K562 (cell line): ENCODE results near the gene RITA1. TPM values are rescaled to one million over a fixed set of nuclear protein-coding genes. Genes with fewer than 3 reads are reported as not detected.

Experiments
- ATAC-seq: fragments of 200-7000 bp; cut with Tn5 transposase; 3 replicates; pipeline ENCODE4 v1.9.1; 2020; ENCODE audit warnings: moderate library complexity
- BruUV-seq: library from RNA; stranded (reverse); fragments of 400-500 nt; replicated peaks from 2 replicates; lab custom pipeline; 2021; lab: Mats Ljungman, UMichigan
- CTCF ChIA-PET: fragments of 300-600 bp; formaldehyde crosslinking; extraction: SDS; loops from one replicate; lab custom pipeline; 2021; ENCODE audit warnings: low intra/inter-chr PET ratio; lab: Yijun Ruan, JAX
- POLR2A ChIA-PET: fragments of 300-600, 350-650 bp; sonication (Branson Sonifier 250); formaldehyde crosslinking; extraction: SDS; loops from one replicate; lab custom pipeline; 2021; ENCODE audit warnings: antibody characterized with exemption, inconsistent platforms; lab: Yijun Ruan, JAX
- DNase-seq, 4 experiments: peaks; one replicate each; pipeline versions ENCODE4 v3.0.0 to v3.0.0-alpha.2; 2011 to 2018; ENCODE audit warnings: low spot score in 3 of 4, mixed read lengths in 3 of 4; ENCODE audit errors: extremely low read depth in 1 of 4
- FAIRE-seq: peaks from 2 replicates; lab custom pipeline; 2011; peaks lifted over from hg19 to GRCh38; lab: Jason Lieb, UNC
- H2AFZ ChIP-seq: 2 replicates; pipeline ENCODE4 v1.6.0; 2011; ENCODE audit warnings: low read depth, low read length, control low read depth, inconsistent platforms
- H3K27ac ChIP-seq: fragments of 200-600 bp; 3 replicates; pipeline ENCODE4 v1.8.0; 2011; ENCODE audit warnings: low read depth, mild to moderate bottlenecking, control low read depth, inconsistent platforms, low read length, moderate library complexity, mixed read lengths; ENCODE audit errors: extremely low read depth
- H3K27me3 ChIP-seq, 2 experiments: fragments of 300-600 bp in 1 of 2; 2 replicates in 1 of 2; 3 replicates in 1 of 2; pipeline versions ENCODE4 v1.6.0 to v1.8.0; 2011; ENCODE audit warnings: inconsistent platforms in 2 of 2, low read length in 2 of 2, mild to moderate bottlenecking in 1 of 2, mixed read lengths in 1 of 2, moderate library complexity in 1 of 2; ENCODE audit not compliant: control insufficient read depth in 2 of 2, insufficient read depth in 2 of 2
- H3K36me3 ChIP-seq: fragments of 300-600 bp; 3 replicates; pipeline ENCODE4 v1.8.0; 2011; ENCODE audit warnings: mild to moderate bottlenecking, low read length, inconsistent platforms; ENCODE audit not compliant: control insufficient read depth, insufficient read depth
- H3K4me1 ChIP-seq, 2 experiments: fragments of 200-600 bp in 1 of 2; replicated peaks in 1 of 2; 2 replicates in 1 of 2; 3 replicates in 1 of 2; pipeline versions ENCODE4 v1.5.1 to v1.8.0; 2011; ENCODE audit warnings: inconsistent platforms in 2 of 2, low read length in 2 of 2, mild to moderate bottlenecking in 1 of 2, mixed read lengths in 1 of 2, moderate library complexity in 1 of 2; ENCODE audit not compliant: control insufficient read depth in 2 of 2, insufficient read depth in 2 of 2
- H3K4me2 ChIP-seq: 2 replicates; pipeline ENCODE4 v1.6.1; 2011; ENCODE audit warnings: low read length, control low read depth, inconsistent platforms, mixed read lengths; ENCODE audit not compliant: insufficient read depth
- H3K4me3 ChIP-seq: fragments of 200-600 bp; sonication (generic), shearing (Covaris generic); 2 replicates; pipeline ENCODE4 v1.5.1; 2016; ENCODE audit warnings: control low read depth, inconsistent platforms
- H3K79me2 ChIP-seq: fragments of 200-600 bp; 3 replicates; pipeline ENCODE4 v1.8.0; 2011; ENCODE audit warnings: low read length, inconsistent platforms; ENCODE audit not compliant: control insufficient read depth, insufficient read depth
- H3K9ac ChIP-seq, 2 experiments: 2 replicates each; pipeline versions ENCODE4 v1.6.0 to v1.6.1; 2011; ENCODE audit warnings: low read depth in 2 of 2, low read length in 2 of 2, control low read depth in 1 of 2, inconsistent platforms in 1 of 2, mild to moderate bottlenecking in 1 of 2, mixed read lengths in 1 of 2; ENCODE audit not compliant: insufficient read depth in 1 of 2
- H3K9me1 ChIP-seq: one replicate; pipeline ENCODE4 v1.6.0; 2011; ENCODE audit warnings: inconsistent platforms, mild to moderate bottlenecking, low read length, moderate library complexity; ENCODE audit not compliant: control insufficient read depth, insufficient read depth
- H3K9me3 ChIP-seq: replicated peaks from 2 replicates; pipeline ENCODE4 v1.5.1; 2011; ENCODE audit warnings: low read depth, low read length, inconsistent platforms; ENCODE audit not compliant: control insufficient read depth, insufficient read depth
- H4K20me1 ChIP-seq: replicated peaks from 2 replicates; pipeline ENCODE4 v1.6.1; 2011; ENCODE audit warnings: low read length, inconsistent platforms, mixed read lengths; ENCODE audit not compliant: control insufficient read depth, insufficient read depth
- CHAMP1 ChIP-seq: fragments of 450-650 bp; IDR thresholded peaks from 2 replicates; pipeline ENCODE4 v1.6.1; 2016; ENCODE audit warnings: mild to moderate bottlenecking
- MAFF ChIP-seq: IDR thresholded peaks from 2 replicates; pipeline ENCODE4 v1.6.1; 2012; ENCODE audit warnings: low read length, improper control_type of control experiment
- NFIX ChIP-seq: fragments of 250-450 bp; sonication (Bioruptor Pico); IDR thresholded peaks from 2 replicates; pipeline ENCODE4 v1.4.0; 2020; ENCODE audit warnings: low read depth, mild to moderate bottlenecking, moderate library complexity
- SNRNP70 ChIP-seq: fragments of 200-400 bp; formaldehyde crosslinking; optimal IDR thresholded peaks from 2 replicates; pipeline ENCODE3; 2017; ENCODE audit warnings: low read depth, low read length
- SUPT5H ChIP-seq: fragments of 450-650 bp; IDR thresholded peaks from 2 replicates; pipeline ENCODE4 v1.6.1; 2016
- TCFL5 ChIP-seq: fragments of 250-450 bp; sonication (Bioruptor Pico); conservative IDR thresholded peaks from 2 replicates; pipeline ENCODE4 v1.6.1; 2021; ENCODE audit warnings: mild to moderate bottlenecking, moderate library complexity, matching md5 sums
- THRB ChIP-seq: fragments of 450-650 bp; formaldehyde crosslinking; conservative IDR thresholded peaks from 2 replicates; pipeline ENCODE4 v1.4.0; 2022; ENCODE audit warnings: mild to moderate bottlenecking, missing genetic modification characterization
- U2AF1 ChIP-seq: fragments of 200-400 bp; formaldehyde crosslinking; optimal IDR thresholded peaks from 2 replicates; pipeline ENCODE3; 2017; ENCODE audit warnings: mild to moderate bottlenecking, low read depth, low read length, moderate library complexity
- WHSC1 ChIP-seq: IDR thresholded peaks from one replicate; pipeline ENCODE4 v1.6.1; 2012; ENCODE audit warnings: low read length, control low read depth, inconsistent platforms
- ZNF551 ChIP-seq: fragments of 250-450 bp; sonication (Bioruptor Pico); IDR thresholded peaks from 2 replicates; pipeline ENCODE4 v1.5.0; 2021; ENCODE audit warnings: mild to moderate bottlenecking, moderate library complexity
- ZNF785 ChIP-seq: fragments of 250-450 bp; sonication (Bioruptor Pico); IDR thresholded peaks from 2 replicates; pipeline ENCODE4 v1.4.0; 2020; ENCODE audit warnings: mild to moderate bottlenecking
- WGBS: fragments of 100-300 bp; shearing (Covaris generic); methylation state at CpG from one replicate; pipeline ENCODE4 v1.1.6; 2016; ENCODE audit warnings: low coverage, mixed read lengths; ENCODE audit not compliant: insufficient coverage; ENCODE audit errors: missing lambda C conversion rate; 5-methylcytosine and 5-hydroxymethylcytosine counted together
- in situ Hi-C: fragments of 300-500 bp; cut with MboI; formaldehyde crosslinking; loops from 4 replicates; pipeline ENCODE4 v1.15.0; 2018; ENCODE audit warnings: inconsistent platforms, mixed read lengths
- intact Hi-C: fragments of 100-400 bp; cut with micrococcal nuclease; formaldehyde crosslinking; loops from 2 replicates; pipeline ENCODE4 v1.14.2; 2022
- polyA plus RNA-seq, 8 experiments: library from polyadenylated mRNA; depleted of rRNA in 4 of 8; stranded (reverse) in 5 of 8; unstranded in 3 of 8; fragments of >200 nt; fragmentation: Nextera tagmentation in 2 of 8; fragmentation: Illumina TruSeq in 1 of 8; extraction: Ambion mirVana in 2 of 8; extraction: Trizol in 1 of 8; gene quantifications; 2 replicates each; pipeline versions ENCODE4 v1.2.1 to v1.2.3, GENCODE V29; 2011 to 2014; ENCODE audit warnings: inconsistent platforms in 1 of 8, missing spikeins in 1 of 8
- total RNA-seq, 7 experiments: library from RNA; depleted of rRNA in 6 of 7; stranded (reverse); fragments of >200 nt in 6 of 7; fragmentation: Illumina TruSeq in 2 of 7; extraction: Trizol in 2 of 7; gene quantifications; 2 replicates each; pipeline versions ENCODE4 v1.2.1 to v1.2.3, GENCODE V29; 2011 to 2021; ENCODE audit warnings: low replicate concordance in 1 of 7
- TF ChIP-seq, protein P1 (sequence below): fragments of 250-450 bp; sonication (Bioruptor Pico); IDR thresholded peaks from 2 replicates; pipeline ENCODE4 v1.4.0; 2020; ENCODE audit warnings: mild to moderate bottlenecking

Gene RITA1
- total and polyA plus RNA-seq, 9 of the 15 experiments (the other 6 are each of a cell fraction or from before 2014, with no cell fraction given) = 2.8 to 40.4 (median 18.0) TPM

DNA sequence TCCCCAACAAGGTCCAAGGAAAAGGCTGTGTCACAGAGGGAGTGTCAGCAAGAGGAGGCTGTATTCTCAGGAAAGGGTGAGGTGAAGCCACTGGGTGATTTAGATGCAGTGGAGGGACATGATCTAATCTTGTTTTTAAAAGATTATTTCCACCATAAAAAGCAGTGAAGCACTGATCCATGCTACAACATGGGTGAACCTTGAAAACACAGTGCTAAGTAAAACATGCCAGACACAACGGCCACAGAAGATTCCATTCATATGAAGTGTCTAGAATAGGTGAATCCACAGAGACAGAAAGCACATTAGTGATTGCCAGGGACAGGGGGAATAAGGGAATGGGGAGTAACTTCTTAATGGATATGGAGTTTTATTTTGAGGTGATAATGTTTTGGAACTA, 12.8 kb downstream of the RITA1 start:
- FAIRE-seq (no peak), DNase-seq (peak in 1 of 4 experiments; percentile 15), ATAC-seq (no peak)
- no TSS peak for BruUV-seq
- Histone ChIP-seq H3K27ac (no peak overlapping the region), H4K20me1 (peaks cover 4% of the 10 kb centered on the region; the same call in 1 of the 2 replicates), H3K4me1 (peaks cover 2 to 15% of the 10 kb centered on the region in 2 experiments; a peak in 3 of 5 replicates), H3K27me3 (no peaks in the 10 kb centered on the region), H3K9me1 (no peaks in the 10 kb centered on the region), H3K4me3 (no peak overlapping the region), H3K4me2 (no peak overlapping the region), H2AFZ (no peak overlapping the region), H3K79me2 (no peaks in the 10 kb centered on the region), H3K9ac (no peak overlapping the region), H3K36me3 (no peaks in the 10 kb centered on the region), H3K9me3 (no peaks in the 10 kb centered on the region)
- 67% methylated on average over 1 of the region's 1 CpG for WGBS
- in situ Hi-C loops (loop anchor here (5.0 to 25.0 kb wide), 3 partner anchors 84 to 447 kb away; partner anchors contain the start of genes SDS and SDSL), intact Hi-C loops (loop anchor here (5.0 kb wide), 2 partner anchors 39 to 89 kb away; no protein-coding TSS in a partner anchor)
- TF ChIP-seq U2AF1 (no peak), SUPT5H (no peak), THRB (no peak), ZNF551 (CRISPR knock-in tag) (no peak), WHSC1 (no peak), ZNF785 (no peak), MAFF (no peak), TCFL5 (CRISPR knock-in tag) (no peak), SNRNP70 (no peak), NFIX (CRISPR knock-in tag) (no peak), CHAMP1 (no peak)
- TF ChIP-seq, protein P1, sequence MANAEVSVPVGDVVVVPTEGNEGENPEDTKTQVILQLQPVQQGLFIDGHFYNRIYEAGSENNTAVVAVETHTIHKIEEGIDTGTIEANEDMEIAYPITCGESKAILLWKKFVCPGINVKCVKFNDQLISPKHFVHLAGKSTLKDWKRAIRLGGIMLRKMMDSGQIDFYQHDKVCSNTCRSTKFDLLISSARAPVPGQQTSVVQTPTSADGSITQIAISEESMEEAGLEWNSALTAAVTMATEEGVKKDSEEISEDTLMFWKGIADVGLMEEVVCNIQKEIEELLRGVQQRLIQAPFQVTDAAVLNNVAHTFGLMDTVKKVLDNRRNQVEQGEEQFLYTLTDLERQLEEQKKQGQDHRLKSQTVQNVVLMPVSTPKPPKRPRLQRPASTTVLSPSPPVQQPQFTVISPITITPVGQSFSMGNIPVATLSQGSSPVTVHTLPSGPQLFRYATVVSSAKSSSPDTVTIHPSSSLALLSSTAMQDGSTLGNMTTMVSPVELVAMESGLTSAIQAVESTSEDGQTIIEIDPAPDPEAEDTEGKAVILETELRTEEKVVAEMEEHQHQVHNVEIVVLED (CRISPR knock-in tag) = no peak
- POLR2A ChIA-PET = interaction anchor here (0.7 kb wide), 1 partner anchor 14 kb away, joined by 5 read pairs; no protein-coding TSS in a partner anchor
- CTCF ChIA-PET = interaction anchor here (0.6 kb wide), 3 partner anchors 97 to 688 kb away, joined by 3 read pairs; no protein-coding TSS in a partner anchor
